Stimulated activated naive CD8-positive, alpha-beta T cell treated with anti-CD3 and anti-CD28 coated beads, Interleukin-15, Interleukin-2, amounts not matched to agents 100 U/mL and 50 U/mL, for 24 hours (primary cell): ENCODE data around the gene ALDH3B2.
"Not testable (repeated sequence)": the region's sequence is repeated elsewhere in the genome, so short reads cannot be mapped to it uniquely, and the experiment has no call there.

ENCODE experiments used
- ATAC-seq: fragments of 150-1000 bp; cut with Tn5 transposase; one replicate; pipeline ENCODE4 v1.10.0; 2021
- DNase-seq: peaks from one replicate; pipeline ENCODE4 v3.0.0; 2021

The ALDH3B2 gene

DNA sequence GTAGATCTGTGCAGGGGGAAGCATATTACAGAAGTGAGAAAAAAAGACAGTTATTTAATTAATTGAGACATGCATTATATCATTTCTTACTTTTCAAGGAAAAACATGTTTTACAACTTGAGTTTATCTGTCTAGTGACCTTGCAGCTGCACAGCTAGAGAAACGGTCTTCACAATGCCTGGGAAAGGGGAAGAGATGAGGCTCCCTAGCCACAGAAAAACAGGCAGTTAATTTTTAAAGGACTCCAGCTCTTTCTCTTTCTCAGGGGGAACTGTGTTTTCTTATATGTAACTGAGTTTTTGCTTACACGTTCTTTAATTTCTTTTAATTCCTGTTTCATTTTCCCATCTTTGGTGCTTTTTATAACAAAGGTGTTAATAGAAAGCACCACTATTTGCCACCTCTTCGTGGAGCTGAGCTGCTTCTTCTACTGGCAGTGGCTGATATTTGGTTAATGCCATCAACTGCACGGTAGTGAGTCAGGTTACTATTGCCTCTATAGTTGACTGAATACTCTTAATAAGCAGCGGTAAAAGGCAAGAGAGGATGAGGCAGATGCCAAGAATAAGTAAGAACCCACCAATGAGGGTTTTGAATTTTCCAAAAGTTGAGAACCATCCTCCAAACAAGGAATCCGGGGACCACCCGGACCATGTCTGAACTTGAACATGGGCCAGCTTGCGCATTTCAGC lies 11.4 kb upstream of the ALDH3B2 start:
- not testable (repeated sequence) for ATAC-seq, DNase-seq

DNA sequence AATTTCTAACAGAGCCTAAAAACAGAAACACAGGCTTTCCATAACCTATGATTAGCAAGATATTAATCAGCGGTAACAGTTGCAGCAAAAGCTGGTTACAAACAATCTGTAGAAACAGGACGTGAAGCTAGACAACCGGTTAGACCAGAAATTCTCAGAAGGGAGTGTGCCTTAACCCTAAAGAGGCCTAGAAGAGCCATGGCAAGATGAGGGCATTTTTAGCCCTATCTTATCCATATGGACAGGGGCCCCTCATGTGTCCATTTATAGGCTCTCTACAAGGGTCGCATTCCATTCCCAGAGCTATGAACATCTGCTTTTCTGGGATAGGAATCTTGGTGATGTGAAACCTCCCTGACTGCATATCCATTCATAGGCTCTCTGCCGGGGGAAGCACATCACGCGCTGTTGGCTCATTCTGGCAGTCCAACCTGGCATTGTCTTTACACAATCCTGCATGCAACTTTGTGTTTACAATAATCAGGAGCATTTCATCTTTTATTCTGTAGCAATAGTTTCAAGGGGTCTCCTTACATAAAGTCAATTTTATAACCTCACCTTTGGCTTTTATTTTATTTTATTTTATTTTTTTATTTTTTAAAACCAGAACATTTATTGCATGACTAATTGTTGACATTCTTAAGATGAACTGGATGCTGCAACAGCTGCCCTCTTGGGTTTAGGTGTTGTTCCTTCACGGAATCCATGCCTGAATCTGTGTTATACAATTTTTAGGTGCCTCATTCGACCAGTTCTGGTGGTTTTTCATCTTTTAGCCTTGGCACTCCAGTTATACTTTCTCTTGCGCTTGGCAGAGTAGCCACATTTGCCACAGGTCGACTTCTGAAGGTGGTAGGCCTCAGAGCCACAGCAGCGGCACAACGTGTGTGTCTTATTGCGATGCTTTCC lies 8.0 kb upstream of the ALDH3B2 start:
- not testable (repeated sequence) for DNase-seq, ATAC-seq

DNA sequence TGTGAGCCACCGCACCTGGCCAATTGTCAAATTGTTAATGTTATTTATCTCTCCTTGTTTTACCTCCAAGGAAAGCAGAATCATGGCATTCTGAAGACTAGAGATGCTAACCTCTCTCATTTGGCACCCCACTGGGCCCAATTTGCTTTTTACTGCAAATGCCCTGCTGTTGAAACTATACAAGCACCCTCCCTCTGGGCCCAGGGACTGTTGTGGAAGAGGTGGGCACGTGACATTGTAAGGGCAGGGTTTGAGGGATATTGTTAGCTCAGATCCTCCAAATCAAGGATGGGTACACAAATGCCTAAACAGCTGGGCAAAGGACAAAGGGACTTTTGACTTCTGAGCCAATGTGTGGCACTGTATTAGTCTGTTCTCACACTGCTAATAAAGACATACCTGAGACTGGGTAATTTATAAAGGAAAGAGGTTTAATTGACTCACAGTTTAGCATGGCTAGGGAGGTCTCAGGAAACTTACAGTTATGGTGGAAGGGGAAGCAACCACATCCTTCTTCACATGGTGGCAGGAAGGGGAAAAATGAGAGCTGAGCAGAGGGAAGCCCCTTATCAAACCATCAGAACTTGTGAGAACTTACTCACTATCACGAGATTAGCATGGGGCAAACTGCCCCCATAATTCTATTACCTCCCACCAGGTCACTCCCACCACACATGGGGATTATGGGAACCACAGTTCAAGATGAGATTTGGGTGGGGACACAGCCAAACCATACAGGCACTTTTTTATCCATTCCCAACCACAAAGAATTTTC lies 6.5 kb upstream of the ALDH3B2 start:
- no peak for DNase-seq
- ATAC-seq, result no peak

DNA sequence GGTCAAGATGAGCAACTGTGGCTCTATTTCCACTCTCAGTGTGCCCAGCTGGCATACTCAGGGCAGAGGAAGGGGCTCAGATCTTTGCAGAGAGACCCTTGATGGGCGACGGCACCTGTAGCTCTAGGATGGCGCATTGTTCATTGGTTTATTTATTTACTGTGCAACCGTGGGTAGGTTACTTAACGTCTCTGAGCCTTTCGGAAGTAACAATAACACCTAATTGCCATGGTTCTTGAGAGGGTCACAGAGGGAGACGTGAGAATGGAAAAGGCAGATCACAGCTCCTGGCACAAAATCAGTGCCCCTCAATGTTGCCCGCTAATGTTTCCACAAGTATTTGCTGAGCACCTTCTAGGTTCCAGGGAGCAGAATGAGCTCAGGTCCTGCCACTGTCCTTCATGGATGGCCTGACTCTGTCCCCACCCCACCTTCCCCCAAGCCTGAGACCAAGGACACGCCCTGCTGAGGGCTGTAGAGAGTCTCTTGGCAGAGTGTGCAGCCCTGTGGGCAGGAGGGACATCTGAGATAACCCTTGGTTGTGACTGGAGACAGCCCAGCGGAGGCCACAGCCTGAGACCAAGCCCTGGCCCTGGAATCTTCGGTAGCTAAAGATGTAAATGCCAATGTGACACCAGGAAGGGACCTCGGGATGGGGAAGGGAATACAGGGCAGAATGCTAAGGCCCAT lies 780 bp upstream of the ALDH3B2 start:
- DNase-seq (no peak), ATAC-seq (no peak)

DNA sequence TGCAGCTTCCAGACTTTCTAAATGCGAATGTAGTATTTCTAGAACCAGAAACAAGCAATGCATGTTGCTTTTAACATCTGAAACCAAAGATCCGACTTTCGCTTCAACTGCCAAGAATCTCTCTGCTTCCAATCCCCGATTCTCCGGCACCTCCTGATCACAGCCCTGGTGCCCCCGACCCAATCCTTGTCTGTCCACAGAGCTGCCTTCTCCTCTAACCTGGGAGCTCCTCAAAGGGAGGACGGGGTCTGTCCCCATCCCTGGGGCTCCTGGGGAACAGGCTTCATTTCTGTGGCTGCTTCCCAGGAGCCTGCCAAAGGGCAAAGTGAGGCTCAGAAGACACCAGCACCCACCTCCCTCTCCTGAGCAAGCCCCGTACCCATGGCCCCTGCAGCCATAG lies 521 bp downstream of the ALDH3B2 start:
- ATAC-seq (no peak), DNase-seq (no peak)

DNA sequence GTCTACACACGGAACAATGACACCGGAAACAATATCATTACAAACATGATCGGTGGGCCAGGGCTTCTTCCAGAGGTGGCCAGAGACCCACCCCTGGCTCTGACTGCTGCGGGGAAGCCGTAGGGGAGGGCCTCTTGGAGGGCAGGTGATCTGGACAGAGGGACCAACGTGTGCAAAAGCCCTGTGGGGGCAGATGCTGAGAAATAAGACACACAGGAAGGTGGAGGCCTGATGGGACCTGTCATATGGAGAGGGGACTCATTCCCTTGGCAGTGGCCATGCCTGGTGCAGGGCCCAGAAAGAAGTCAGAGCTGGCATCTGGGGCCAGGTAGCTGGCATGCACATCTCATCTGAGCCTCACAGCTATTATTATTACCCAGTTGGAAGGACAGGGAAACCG lies 1.1 kb downstream of the ALDH3B2 start:
- DNase-seq (no peak), ATAC-seq (no peak)

DNA sequence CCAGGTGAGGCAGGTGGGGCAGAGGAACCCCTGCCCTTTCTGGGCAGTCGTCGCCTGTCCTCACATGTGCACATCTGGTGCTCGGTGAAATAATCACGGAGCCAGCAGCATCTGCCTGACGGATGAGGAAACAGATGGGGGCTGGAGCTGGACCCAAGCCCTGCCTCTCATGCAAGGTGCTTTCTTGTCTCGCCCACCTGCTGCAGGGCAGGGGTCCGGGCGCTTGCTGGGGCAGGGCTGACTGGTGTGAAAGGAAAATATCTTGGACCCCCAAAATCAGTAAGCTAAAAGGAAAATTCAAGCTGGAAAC lies 3.3 kb downstream of the ALDH3B2 start:
- DNase-seq, result no peak
- no peak for ATAC-seq

DNA sequence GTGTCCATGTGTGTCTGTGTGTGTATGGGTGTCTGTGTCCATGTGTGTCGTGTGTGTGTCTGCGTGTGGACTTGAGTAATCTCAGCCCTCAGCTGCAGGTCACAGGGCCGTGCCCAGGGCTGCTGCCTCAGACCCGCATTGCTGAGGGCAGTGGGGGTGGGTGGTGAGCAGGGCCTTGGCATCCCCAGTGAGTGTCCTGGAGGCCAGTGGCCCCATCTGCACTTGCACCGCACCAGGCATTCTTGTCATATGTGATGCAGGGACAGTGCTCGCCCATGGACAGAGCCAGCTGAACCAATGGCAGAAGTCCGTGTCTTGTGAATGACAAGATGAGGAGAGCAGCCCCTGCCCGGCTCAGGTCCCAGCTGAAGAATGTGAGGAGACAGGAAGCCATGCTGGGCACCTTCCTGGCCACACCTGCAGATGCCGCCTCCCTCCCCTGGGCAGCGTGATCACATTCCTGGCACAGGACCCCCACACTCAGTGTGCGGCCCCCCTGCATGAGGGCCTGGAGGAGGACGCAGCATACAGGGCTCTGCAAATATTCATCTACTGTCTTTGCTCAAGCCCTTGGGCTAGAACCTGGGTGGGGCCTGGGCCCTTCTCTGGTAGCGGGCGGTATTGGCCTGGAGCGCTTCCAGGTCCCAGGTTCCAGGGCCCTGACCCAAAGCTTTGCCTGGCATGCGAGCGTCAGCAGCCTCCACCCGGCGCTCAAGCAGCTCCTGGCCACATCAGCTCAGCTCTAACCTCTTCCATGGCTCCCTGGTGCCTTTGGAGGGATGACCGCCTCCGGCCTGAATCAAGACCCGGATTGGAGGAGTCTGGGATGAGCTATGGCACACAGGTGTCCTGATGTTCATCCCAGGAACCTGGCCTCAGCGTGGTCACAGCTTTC lies 3.9 kb downstream of the ALDH3B2 start:
- ATAC-seq, result no peak
- DNase-seq, result no peak

DNA sequence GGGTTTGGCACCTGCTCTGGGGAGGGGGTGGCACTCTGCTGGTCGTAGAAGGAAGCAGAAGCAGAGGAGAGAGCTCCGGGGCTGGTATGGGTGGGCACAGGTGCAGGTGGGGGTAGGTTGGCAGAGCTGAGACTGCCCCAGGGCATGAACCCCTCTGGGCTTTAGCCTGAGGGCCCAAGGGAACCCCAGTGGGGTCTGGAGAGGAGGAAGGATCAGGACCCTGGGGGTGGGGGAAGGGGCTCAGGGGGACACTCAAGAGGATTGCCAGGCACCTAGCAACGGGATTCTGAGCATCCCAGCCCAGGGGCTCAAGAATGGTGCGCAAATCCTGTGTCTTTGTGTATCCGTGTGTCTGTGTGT lies 6.3 kb downstream of the ALDH3B2 start:
- DNase-seq (no peak), ATAC-seq (no peak)

DNA sequence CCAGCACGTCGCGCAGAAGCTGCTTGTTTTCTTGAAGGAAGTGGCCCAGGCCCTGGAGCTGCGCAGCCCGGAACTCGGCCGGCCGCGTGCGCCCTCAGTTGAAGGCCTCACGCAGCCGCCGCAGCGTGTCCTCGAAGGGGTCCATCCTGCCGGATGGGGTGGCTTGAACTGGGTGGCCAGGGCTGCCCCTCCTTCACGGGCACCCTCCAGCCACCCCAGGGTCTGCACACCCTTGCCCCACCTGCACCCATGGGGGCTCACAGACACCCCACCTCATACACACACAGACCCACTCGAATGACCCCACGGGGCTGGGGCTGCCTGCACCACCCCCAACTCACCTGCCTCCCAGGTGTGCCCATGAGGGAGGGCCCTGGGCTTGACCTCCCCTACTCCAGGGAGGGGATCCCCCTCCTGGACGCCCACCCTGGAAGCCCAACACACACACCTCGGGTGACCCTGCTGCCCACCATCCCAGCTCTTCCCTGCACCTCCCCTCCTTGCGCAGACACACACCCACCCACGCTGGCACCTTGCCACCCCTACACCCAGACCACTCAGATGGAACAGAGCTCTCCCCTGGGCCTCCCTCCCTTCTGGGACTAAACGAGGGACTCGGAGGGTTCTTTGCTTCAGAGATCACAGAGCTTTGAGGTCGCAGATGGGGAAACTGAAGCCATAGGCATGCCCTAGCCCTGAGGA lies 6.8 kb downstream of the ALDH3B2 start:
- DNase-seq, result no peak

DNA sequence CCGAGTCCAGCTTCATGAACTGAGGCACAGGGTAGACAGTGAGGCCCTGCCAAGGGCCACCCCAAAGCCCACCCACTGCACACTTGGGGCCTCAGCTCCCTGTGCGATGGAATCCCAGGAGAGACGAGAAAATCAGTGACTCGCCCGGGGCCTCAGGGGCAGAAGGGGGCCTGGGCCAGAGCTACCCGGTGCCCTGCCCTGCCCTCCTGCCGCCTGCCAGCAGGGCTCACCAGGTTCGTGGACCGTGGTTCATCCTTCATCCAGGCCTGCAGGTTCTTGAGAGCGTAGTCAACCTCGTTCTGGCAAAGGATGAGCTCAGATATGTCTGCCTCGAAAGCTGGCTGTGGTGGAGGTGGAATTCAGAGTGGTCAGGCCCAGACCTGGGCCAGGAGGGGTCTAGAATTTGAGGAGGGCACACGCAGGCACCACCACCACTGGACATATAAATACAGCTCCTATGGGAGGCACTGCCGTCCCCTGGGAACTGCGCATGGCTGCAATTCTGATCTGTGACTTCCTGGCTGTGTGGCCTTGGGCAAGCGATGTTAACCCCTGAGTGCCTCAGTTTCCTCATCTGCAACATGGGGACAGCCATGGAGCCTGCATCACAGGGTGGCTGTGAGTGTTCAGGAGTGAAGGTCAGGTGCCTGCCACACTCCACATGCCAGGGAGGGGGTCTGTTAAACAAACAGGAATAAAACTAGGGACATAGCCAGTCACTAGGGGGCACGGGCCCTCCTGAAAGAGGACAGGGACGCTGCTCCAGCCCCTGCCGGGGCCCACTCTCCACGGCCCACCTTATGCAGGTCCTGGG lies 7.5 kb downstream of the ALDH3B2 start:
- ATAC-seq, result no peak
- DNase-seq, result no peak

More for the DNA sequence above, 6.8 kb downstream of the ALDH3B2 start:
- ATAC-seq, result no peak

DNA sequence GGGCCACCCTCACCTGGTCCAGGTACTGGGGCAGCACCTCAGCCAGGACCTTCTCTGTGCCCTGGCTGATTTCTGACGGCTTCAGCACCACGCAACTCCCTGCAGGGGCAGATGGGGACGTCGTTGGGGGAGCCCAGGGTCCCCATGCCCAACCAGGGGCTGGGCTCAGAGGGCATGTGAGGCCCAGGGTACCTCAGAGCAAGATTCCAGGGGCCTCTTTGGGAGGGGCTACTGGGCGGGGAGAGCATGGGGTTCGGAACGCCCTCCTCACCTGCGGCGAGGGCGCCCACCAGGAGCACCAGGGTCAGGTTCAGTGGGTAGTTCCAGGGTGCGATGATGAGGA lies 8.1 kb downstream of the ALDH3B2 start:
- DNase-seq, result no peak
- no peak for ATAC-seq

DNA sequence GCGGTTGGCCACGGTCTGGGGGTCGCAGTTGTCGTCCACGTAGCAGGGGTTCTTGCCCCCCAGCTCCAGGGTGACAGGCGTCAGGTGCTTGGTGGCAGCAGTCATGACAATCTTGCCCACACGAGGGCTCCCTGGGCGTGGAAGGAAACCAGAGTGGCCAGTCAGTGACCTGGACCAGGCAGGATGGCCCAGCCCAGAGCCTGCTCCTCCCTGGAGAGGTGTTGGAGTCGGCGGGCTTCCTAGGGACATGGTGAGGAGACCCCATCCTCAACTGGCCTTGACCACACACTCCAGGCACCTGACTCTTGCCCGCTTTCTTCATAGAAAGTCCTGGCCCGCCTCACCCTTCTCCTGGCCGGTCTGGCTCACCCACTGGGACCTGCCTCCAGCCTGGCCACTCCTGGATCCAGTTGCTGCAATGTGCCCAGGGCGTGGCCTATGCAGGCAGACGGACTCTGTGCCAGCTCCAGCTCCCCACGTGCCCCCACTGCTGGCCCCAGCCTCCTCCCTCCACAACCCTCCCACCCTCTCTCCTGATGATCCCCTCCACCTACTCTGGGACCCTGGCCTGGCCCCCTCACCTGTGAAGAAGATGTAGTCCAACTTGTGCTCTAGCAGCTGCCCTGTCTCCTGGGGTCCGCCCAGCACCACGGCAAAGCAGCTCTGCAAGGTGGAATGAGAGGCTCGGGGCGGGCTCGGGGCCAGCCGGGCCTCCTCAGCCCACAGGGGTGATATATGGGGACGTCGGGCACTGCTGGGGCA lies 8.7 kb downstream of the ALDH3B2 start:
- no peak for DNase-seq
- no peak for ATAC-seq

DNA sequence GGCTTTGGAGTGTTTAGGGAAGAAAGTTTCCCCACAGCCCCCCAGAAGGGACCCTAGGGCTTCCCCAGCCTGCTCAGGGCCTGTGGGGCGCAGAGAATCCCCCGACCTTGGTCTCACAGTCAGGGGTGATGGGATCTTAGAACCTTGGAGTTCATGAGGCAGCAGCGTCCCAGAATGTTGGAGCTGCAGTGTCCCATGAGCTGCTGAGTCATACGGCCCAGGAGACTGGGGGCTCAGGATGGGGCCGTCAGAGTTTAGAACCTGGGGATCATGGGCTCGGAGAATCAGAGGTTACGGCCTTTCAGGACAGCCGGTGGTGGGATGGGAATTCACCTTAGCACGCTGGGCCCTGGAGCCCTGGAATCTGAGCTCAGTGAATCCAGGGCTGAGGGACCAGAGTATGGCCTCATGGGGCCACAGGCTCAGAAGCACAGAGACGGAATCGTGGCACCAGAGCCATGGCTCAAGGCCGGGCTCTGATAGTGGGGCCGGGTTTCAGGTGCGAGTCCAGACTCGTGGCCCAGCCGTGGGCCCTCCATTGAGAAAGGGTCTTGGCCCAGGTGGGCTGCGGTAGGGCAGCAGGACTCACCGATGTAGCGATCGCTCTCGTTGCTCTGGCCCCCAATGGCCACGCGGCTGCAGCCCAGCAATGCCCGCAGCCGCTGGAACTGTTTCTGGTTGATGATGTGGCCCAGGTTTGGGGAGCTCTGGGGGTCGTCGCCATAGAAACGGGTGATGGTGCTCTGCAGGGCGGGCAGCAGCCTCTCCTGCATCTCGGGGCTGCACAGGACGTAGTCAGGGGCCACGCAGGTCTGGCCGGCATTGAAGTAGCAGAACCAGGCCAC lies 9.5 kb downstream of the ALDH3B2 start:
- no peak for DNase-seq
- ATAC-seq, result no peak

DNA sequence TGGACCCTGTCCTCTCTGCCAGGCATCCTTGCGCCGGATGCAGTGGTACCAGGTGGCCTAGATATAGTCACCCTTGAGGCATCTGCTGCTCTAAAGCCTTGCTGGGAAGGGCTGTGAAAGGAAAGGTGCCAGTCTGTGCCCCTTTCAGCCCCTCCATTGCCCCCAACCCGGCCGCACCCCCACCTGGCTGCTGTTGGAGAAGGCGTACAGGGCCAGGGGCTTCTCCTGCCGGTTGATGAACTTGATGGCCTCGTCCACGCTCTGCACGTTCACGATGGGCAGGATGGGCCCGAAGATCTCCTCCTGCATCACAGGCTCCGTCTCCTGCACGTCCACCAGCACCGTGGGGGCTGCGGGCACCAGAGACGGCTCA lies 10.2 kb downstream of the ALDH3B2 start:
- no peak for ATAC-seq

DNA sequence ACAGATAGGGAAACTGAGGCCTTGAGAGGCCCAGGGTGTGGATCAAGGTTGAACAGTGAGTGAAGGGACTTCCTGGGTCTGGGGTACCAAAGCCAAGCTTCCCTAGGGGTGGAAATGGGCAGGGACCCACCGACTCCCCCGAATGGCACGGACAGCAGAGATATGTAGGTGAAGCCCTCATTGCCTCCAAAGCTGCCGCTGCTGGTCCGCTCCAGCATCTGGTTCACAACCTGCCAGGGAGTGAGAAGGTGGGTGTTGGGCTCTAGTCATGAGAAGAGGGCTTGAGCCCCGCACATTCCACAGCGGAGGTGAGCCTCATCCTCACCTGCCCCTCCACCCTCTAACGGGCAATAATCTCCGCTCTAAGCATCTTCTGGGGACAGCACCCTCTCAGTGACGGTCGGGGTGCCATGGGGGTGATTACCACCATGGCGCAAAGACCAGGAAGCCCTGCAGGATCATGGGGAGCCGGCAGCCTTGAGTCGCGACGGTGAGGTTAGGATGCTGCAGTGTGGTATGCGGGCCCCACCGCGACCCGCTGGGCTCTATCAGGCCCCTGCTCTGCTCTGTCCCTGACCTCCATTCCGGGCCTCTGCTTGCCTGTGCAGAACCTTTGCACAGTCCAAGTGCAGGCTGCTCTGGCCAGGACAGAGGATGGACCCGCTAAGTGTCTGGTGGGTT lies 10.8 kb downstream of the ALDH3B2 start:
- DNase-seq (no peak), ATAC-seq (peak; percentile 23)

More for the DNA sequence above, 10.2 kb downstream of the ALDH3B2 start:
- no peak for DNase-seq

DNA sequence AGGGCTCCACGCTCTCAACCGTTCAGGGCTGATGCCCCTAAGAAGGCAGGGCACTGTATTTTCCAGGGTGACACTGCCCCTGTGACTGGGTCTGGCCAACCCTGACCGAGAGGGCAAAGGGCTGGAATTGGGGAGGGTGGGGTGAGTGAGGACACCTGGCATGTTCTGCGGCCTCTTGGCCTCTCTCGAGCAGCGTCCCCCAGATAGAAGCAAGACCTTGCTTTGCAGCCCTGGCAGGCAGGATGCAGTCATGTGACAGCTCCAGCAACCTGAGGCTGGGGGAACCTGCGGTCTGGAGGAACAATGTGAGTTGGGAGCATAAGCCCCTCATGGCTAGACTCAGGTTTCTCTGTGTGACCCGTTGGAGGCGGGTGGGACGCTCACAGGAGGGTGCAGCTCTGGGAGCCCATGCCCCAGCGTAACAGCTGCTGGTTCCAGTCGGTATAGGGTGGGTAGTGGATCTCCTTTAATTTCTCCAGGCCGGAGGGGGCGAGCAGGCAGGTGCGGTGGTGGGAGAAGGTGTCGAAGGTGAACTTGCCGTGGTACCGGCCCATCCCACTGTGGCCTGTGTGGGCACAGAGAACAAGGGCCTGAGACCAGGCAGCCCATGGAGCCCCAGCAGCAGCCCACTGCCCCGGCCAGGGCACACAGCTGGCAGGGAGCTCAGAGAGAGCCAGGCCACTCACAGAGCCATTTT lies 11.4 kb downstream of the ALDH3B2 start:
- DNase-seq, result no peak
- no peak for ATAC-seq
